Endothelial cell of umbilical vein (primary cell): ENCODE data around the gene RELL1. TPM values are rescaled to one million over a fixed set of nuclear protein-coding genes. Genes with fewer than 3 reads are reported as not detected.

Source experiments
- BruUV-seq: library from RNA; stranded (reverse); fragments of 400-500 nt; replicated peaks from 2 replicates; lab custom pipeline; 2021; lab: Mats Ljungman, UMichigan
- CTCF ChIA-PET: fragments of 300-600, 350-600 bp; sonication (Branson Sonifier 250); formaldehyde crosslinking; loops from one replicate; lab custom pipeline; 2021; ENCODE audit warnings: antibody characterized with exemption, inconsistent platforms; lab: Charles Lee
- POLR2A ChIA-PET: fragments of 300-600, 350-600 bp; sonication (Branson Sonifier 250); formaldehyde crosslinking; loops from one replicate; lab custom pipeline; 2021; ENCODE audit warnings: antibody characterized with exemption, inconsistent platforms; lab: Charles Lee
- DNase-seq: peaks from one replicate; pipeline ENCODE4 v3.0.0-alpha.2; 2011; ENCODE audit warnings: low read depth, low spot score
- FAIRE-seq: peaks from 2 replicates; lab custom pipeline; 2011; peaks lifted over from hg19 to GRCh38; lab: Jason Lieb, UNC
- H2AFZ ChIP-seq: 2 replicates; pipeline ENCODE4 v1.6.0; 2012; ENCODE audit warnings: low read depth, low read length, control low read depth, inconsistent platforms
- H3K27ac ChIP-seq: 2 replicates; pipeline ENCODE4 v1.5.1; 2011; ENCODE audit warnings: low read depth, mild to moderate bottlenecking, control low read depth, low read length, moderate library complexity; ENCODE audit not compliant: insufficient read depth
- H3K27me3 ChIP-seq, 2 experiments: 2 replicates each; pipeline versions ENCODE4 v1.6.0 to v1.6.1; 2011; ENCODE audit warnings: low read length in 2 of 2, mixed read lengths in 1 of 2; ENCODE audit not compliant: control insufficient read depth in 2 of 2, insufficient read depth in 2 of 2
- H3K36me3 ChIP-seq, 2 experiments: 2 replicates in 1 of 2; 3 replicates in 1 of 2; pipeline ENCODE4 v1.5.1; 2011; ENCODE audit warnings: low read length in 2 of 2, mild to moderate bottlenecking in 1 of 2, moderate library complexity in 1 of 2; ENCODE audit not compliant: control insufficient read depth in 2 of 2, insufficient read depth in 2 of 2; ENCODE audit errors: extremely low read depth in 1 of 2
- H3K4me1 ChIP-seq: 3 replicates; pipeline ENCODE4 v1.5.1; 2011; ENCODE audit warnings: mild to moderate bottlenecking, low read length; ENCODE audit not compliant: control insufficient read depth, insufficient read depth; ENCODE audit errors: extremely low read depth
- H3K4me2 ChIP-seq: 2 replicates; pipeline ENCODE4 v1.6.1; 2011; ENCODE audit warnings: low read length, control low read depth, mixed read lengths; ENCODE audit not compliant: insufficient read depth
- H3K4me3 ChIP-seq, 3 experiments: fragments of 200-600 bp in 1 of 3; sonication (generic), shearing (Covaris generic) in 1 of 3; replicated peaks in 1 of 3; 2 replicates each; pipeline ENCODE4 v1.5.1; 2011 to 2016; ENCODE audit warnings: control low read depth in 3 of 3, low read length in 3 of 3, mild to moderate bottlenecking in 2 of 3, inconsistent platforms in 1 of 3, low read depth in 1 of 3, moderate library complexity in 1 of 3; ENCODE audit not compliant: insufficient read depth in 1 of 3
- H3K79me2 ChIP-seq: 2 replicates; pipeline ENCODE4 v1.6.0; 2012; ENCODE audit warnings: low read length, inconsistent platforms; ENCODE audit not compliant: control insufficient read depth, insufficient read depth
- H3K9ac ChIP-seq: replicated peaks from 2 replicates; pipeline ENCODE3; 2011; ENCODE audit warnings: low read length, control low read depth; ENCODE audit not compliant: insufficient read depth; ENCODE audit errors: extremely low read depth
- H3K9me1 ChIP-seq: replicated peaks from 3 replicates; pipeline ENCODE4 v1.6.0; 2011; ENCODE audit warnings: mild to moderate bottlenecking, low read length; ENCODE audit not compliant: control insufficient read depth, insufficient read depth; ENCODE audit errors: extremely low read depth
- H3K9me3 ChIP-seq: replicated peaks from 2 replicates; pipeline ENCODE4 v1.5.1; 2012; ENCODE audit warnings: low read length, inconsistent platforms; ENCODE audit not compliant: control insufficient read depth, insufficient read depth
- H4K20me1 ChIP-seq: replicated peaks from 2 replicates; pipeline ENCODE3; 2011; ENCODE audit warnings: mild to moderate bottlenecking, low read length; ENCODE audit not compliant: control insufficient read depth, insufficient read depth; ENCODE audit errors: extremely low read depth
- EZH2 ChIP-seq: IDR thresholded peaks from 2 replicates; pipeline ENCODE4 v1.6.1; 2012; ENCODE audit warnings: borderline replicate concordance, low read depth, mild to moderate bottlenecking, moderate library complexity, low read length, inconsistent platforms; ENCODE audit not compliant: severe bottlenecking
- GATA2 ChIP-seq: IDR thresholded peaks from 2 replicates; pipeline ENCODE4 v1.7.0; 2011; ENCODE audit warnings: low read depth, mild to moderate bottlenecking, moderate library complexity, mixed read lengths, low read length; ENCODE audit not compliant: insufficient read length, insufficient read depth
- POLR2AphosphoS5 ChIP-seq: IDR thresholded peaks from 2 replicates; pipeline ENCODE4 v1.6.1; 2012; ENCODE audit warnings: low read depth, mild to moderate bottlenecking, control low read depth, low read length, moderate library complexity; ENCODE audit not compliant: insufficient read depth
- dilution Hi-C: fragments of 300-500 bp; cut with MboI; formaldehyde crosslinking; loops from one replicate; pipeline ENCODE4 v1.15.0; 2019; ENCODE audit warnings: low sequenced_read_pairs; ENCODE audit not compliant: extremely low pct_ligation_motif_present
- intact Hi-C: fragments of 100-400 bp; cut with micrococcal nuclease; formaldehyde crosslinking; loops from one replicate; pipeline ENCODE4 v1.10.0; 2022
- polyA plus RNA-seq, 4 experiments: library from polyadenylated mRNA; depleted of rRNA in 3 of 4; stranded (reverse) in 3 of 4; unstranded in 1 of 4; fragments of >200 nt; gene quantifications; 2 replicates each; pipeline versions ENCODE4 v1.2.1 to v1.2.3, GENCODE V29; 2011 to 2012; ENCODE audit warnings: missing spikeins in 1 of 4
- total RNA-seq: library from RNA; stranded (reverse); gene quantifications from 2 replicates; pipeline ENCODE4 v1.2.3, GENCODE V29; 2021
- TF ChIP-seq, protein P1 (sequence below): IDR thresholded peaks from 2 replicates; pipeline ENCODE4 v1.6.1; 2011; ENCODE audit not compliant: insufficient read depth, insufficient read length
- TF ChIP-seq, protein P2 (sequence below), 2 donors: IDR thresholded peaks; 1 replicate in 1 of 2; 2 replicates in 1 of 2; pipeline ENCODE4 v1.5.1; 2011; ENCODE audit warnings: low read length in 2 of 2, mild to moderate bottlenecking in 2 of 2, moderate library complexity in 2 of 2, control low read depth in 1 of 2, inconsistent platforms in 1 of 2, low read depth in 1 of 2; ENCODE audit not compliant: insufficient read depth in 1 of 2; ENCODE audit errors: extremely low read depth in 1 of 2

Gene RELL1
- total and polyA plus RNA-seq, 2 donors (not counting 3 experiments of a cell fraction or from before 2014, with no cell fraction given) = 20.8 to 91.7 TPM

- TF ChIP-seq, protein P1, sequence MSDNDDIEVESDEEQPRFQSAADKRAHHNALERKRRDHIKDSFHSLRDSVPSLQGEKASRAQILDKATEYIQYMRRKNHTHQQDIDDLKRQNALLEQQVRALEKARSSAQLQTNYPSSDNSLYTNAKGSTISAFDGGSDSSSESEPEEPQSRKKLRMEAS = no peak
- TF ChIP-seq, protein P2, sequence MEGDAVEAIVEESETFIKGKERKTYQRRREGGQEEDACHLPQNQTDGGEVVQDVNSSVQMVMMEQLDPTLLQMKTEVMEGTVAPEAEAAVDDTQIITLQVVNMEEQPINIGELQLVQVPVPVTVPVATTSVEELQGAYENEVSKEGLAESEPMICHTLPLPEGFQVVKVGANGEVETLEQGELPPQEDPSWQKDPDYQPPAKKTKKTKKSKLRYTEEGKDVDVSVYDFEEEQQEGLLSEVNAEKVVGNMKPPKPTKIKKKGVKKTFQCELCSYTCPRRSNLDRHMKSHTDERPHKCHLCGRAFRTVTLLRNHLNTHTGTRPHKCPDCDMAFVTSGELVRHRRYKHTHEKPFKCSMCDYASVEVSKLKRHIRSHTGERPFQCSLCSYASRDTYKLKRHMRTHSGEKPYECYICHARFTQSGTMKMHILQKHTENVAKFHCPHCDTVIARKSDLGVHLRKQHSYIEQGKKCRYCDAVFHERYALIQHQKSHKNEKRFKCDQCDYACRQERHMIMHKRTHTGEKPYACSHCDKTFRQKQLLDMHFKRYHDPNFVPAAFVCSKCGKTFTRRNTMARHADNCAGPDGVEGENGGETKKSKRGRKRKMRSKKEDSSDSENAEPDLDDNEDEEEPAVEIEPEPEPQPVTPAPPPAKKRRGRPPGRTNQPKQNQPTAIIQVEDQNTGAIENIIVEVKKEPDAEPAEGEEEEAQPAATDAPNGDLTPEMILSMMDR (IDR thresholded peaks at IDR 0.05; ENCODE audit: extremely low read depth in 1 of 2, insufficient read depth in 1 of 2, low read depth in 1 of 2, low read length in 2 of 2) = no peak
- TF ChIP-seq EZH2 (no peak), GATA2 (no peak), POLR2AphosphoS5 (no peak)
- H3K4me1 ChIP-seq = no peaks in the 10 kb centered on the region
- no peaks in the 10 kb centered on the region for H3K9me3 ChIP-seq
- intact Hi-C loops (no loop called here), dilution Hi-C loops (no loop called here)
- peaks cover 10 to 11% of the 10 kb centered on the region in 2 experiments for H3K27me3 ChIP-seq
- no peak for FAIRE-seq
- CTCF ChIA-PET = interaction anchor here (1.3 kb wide), 2 partner anchors 9 to 99 kb away, joined by 4 read pairs; no protein-coding TSS in a partner anchor
- no peak overlapping the region for H2AFZ ChIP-seq
- H4K20me1 ChIP-seq = no peaks in the 10 kb centered on the region
- no TSS peak for BruUV-seq
- no peak overlapping the region for H3K9ac ChIP-seq
- H3K4me2 ChIP-seq = no peak overlapping the region
- DNase-seq = no peak
- H3K4me3 ChIP-seq = no peak overlapping the region
- POLR2A ChIA-PET = no interaction called here
- no peaks in the 10 kb centered on the region for H3K36me3 ChIP-seq
- H3K79me2 ChIP-seq = no peaks in the 10 kb centered on the region
- no peaks in the 10 kb centered on the region for H3K9me1 ChIP-seq
- H3K27ac ChIP-seq = no peak overlapping the region
Measured at GRCh38 chr4:37699868-37700481, 13.8 kb upstream of the RELL1 start.
